CD4-positive, alpha-beta T cell treated with Interferon gamma for 1 hour (primary cell): ENCODE results near the gene FFAR4.
"Not testable (repeated sequence)": the region's sequence is repeated elsewhere in the genome, so short reads cannot be mapped to it uniquely, and the experiment has no call there.

Source experiments
- DNase-seq: peaks from one replicate; pipeline ENCODE4 v3.0.0-alpha.2; 2020

FFAR4 gene

GRCh38 chr10:93566435-93567276 is at the start of gene FFAR4:
Gene FFAR4 (plus strand): TSS chr10:93566665. CDS start chr10:93566721, 56 bp downstream.
- DNase-seq: peak; percentile 2

- DNase-seq: no peak
Measured at GRCh38 chr10:93518531-93518930, 47.9 kb upstream of the FFAR4 start.

GRCh38 chr10:93535293-93535692 is 31.2 kb upstream of the FFAR4 start:
- no peak for DNase-seq

DNA sequence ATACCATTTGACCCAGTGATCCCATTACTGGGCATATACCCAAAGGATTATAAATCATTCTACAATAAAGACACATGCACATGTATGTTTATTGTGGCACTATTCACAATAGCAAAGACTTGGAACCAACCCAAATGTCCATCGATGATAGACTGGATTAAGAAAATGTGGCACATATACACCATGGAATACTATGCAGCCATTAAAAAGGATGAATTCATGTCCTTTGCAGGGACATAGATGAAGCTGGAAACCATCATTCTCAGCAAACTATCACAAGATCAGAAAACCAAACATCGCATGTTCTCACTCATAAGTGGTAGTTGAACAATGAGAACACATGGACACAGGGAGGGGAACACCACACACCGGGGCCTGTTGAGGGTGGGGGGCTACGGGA is 25.6 kb upstream of the FFAR4 start:
- DNase-seq: not testable (repeated sequence)

- no peak for DNase-seq
Measured at GRCh38 chr10:93541402-93542357, 24.8 kb upstream of the FFAR4 start.

DNA sequence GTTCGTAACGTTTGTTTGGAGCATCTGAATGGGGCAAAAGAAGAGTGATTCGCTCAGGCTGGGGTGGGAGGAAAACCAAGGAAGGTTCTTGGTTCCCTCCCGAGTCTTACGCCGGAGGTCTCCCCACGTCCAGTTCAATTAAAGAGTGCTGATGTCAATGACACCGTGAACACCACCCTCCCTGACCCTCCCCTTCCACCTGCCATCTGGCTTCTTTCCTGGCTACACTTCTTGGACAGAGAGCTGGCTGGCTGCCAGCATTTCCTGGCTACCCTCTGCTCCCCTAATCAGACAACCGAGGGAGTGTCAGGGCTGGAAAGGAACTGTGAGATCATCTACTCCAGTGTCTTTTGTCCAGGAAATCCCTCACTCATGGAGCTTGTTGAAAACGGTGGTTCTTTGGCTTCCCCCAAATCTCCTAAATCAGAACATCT is 24.1 kb upstream of the FFAR4 start:
- DNase-seq: no peak

DNA sequence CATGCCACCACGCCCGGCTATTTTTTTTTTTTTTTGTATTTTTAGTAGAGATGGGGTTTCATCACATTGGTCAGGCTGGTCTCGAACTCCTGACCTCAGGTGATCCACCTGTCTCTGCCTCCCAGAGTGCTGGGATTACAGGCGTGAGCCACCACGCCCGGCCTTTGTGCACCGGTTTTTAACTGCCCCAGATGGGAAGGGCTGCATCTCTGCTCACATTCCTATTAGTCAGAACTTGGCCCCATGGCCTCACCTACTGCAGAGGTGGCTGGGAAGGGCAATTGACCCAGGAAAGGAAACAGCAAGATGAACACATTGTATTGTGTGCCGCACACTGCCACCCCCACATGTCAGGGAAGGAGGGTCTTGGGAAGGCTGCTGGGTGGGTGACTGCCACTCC is 19.5 kb upstream of the FFAR4 start:
- not testable (repeated sequence) for DNase-seq

DNA sequence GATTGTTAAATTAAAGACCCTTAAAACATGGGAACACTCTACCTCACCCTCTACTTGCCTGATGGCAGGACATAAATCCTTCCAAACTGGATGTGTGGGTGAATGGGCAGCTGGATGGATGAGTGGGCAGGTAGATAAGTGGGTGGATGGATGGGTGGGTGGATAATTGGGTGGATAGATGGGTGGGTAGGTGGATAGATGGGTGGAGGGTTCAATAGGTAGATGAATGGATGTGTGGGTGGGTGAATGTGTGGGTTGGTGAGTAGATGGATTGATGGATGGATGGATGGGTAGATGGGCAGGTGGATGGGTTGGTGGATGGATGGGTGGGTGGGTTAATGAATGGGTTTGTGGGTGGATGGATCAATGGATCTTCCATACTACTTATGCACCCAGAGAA is 18.9 kb upstream of the FFAR4 start:
- no peak for DNase-seq

DNA sequence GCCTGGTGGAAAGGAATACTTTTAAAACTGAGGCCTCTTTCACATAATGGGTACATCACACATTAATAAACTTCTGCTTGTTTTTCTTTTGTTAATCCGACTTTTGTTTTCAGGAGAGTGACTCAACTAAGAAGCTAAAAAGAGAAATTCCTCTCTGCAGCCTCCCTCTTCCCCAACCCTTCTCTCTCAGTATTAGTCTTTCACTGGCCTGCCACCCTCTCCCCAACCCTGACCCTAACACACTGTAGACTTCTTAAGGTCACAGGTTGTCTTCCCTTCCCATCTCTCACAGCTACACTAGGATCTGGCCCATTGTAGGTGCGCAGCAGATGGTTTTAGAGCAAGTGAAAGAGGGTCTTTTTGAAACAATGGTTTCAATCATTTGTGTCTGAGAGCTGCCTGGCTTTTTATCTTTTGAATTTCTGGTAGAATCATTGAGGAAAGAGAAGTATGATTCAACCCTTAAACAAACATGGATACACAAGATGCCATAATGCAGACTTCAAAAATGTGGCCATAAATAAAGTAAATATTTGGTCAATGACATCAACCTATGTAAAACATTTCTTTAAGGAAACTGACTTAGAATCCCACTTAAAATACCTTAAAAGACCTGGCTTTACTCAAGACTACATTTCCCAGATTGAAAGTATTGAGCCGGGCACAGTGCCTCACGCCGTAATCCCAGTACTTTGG is 17.9 kb upstream of the FFAR4 start:
- no peak for DNase-seq

DNA sequence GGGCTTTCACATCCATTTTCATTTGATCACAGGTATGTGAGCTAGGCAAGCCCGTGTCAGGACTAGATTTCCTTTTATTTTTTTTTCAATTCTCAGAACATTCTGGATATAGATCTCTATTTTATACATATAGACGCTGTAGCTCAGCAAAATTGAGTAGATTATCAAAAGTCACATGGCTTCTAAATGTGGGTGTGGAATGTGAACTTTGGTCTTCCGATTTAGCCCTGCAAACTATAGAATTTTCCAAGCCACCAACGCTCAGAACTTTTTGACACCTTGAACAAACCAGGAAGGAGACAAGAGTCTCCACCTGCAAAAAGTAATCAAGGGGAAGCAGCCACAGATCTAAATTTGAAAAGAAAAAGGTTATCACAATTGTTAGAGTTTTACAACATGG is 15.9 kb upstream of the FFAR4 start:
- no peak for DNase-seq

DNA sequence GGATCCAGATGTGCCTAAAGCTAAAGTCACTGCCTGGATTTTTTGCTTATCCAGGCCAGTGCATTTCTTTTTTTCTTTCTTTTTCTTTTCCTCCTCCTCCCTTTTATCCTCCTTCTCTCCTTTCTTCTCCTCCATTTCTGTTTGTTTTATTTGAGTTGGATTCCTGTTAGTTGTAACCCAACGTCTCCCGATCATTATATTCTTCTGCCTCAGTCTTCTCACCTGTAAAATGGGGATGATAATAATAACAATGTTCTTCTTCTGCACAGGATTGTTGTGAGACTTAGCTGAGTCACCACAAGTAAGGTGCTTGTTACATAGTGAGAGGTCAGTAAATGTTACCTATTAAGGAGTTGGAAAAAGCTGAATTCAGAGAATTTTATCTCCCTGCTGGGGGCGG is 13.7 kb upstream of the FFAR4 start:
- DNase-seq: no peak

GRCh38 chr10:93553482-93554315 is 12.8 kb upstream of the FFAR4 start:
- DNase-seq: no peak

- no peak for DNase-seq
Measured at GRCh38 chr10:93554316-93554663, 12.2 kb upstream of the FFAR4 start.

GRCh38 chr10:93554760-93555432 is 11.6 kb upstream of the FFAR4 start:
- peak; percentile 46 for DNase-seq

DNA sequence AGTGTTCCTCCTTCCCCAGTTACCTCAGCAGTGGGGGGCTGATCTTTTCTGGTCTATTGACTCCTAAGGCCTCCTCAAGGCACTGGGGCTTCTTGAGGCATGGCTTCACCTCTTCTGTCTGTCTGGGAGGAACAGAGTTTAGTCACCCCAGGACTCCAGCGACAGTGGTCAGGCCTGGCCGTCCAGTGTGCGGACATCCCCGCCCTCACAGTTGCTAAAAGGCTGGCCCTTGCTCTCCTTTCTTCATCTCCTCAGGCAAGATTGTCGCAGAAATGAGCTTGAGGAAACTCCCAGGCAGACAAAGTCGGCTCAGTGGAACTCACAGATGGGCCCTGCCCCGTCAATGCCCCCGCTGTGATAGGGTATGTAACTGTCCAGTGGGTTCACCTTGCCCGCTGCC is 7.0 kb upstream of the FFAR4 start:
- no peak for DNase-seq

- DNase-seq: no peak
Measured at GRCh38 chr10:93560541-93560940, 5.9 kb upstream of the FFAR4 start.

- DNase-seq: no peak
Measured at GRCh38 chr10:93565446-93565845, 1.0 kb upstream of the FFAR4 start.

DNA sequence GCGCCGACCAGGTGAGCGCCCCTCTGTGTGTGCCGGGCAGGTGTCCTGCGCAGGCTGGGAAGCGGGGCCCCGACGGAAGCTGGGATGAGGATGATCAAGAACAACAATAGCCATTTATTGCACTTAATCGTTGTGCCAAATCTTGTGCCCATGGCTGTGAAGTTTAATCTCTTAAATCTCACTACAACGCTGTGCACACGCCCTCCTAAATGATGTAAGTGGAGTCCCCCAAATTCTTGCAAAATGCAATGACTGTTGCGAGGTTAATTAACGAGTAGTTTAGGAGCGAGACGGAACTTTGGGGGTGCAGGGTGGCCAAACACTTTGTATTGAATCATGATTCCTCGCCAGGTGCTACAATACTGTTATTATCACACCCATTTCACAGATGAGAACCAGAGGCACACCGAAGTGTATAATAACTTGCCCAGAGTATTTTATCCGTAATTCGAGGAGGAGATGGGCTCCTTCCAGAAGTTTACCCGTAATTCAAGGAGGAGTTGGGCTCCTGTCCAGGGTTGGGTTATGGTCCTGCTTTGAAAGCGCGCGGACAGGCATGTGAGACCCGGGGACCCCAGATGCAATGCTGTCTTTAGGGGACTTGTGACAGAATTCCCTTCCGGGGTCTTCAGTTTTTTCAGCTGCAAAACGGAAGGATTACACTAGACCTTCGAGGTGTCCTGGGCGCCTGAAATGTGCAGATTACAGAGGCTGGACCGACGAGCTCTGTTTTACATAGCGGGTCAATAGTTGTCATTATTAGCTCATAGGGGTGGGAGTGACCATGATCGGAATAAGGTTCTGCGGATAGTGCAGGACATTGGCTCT is 1.0 kb downstream of the FFAR4 start:
- no peak for DNase-seq

DNA sequence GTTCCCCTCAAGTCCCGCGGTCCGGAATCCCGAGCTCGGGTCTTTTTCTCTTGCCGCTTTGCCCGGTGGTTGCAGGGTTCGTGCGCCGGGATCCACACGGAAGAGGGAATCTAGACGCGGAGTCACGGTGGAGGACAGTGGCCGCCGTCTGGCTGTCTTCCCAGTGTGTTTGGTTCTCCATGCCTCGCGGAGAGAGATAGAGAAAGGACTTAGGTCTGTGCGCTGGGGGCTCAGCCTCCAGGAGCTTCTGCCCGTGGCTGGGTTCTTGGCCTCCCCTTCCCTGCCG is 1.6 kb downstream of the FFAR4 start:
- DNase-seq: no peak

GRCh38 chr10:93570383-93570782 is 3.9 kb downstream of the FFAR4 start:
- no peak for DNase-seq

GRCh38 chr10:93572606-93573005 is 6.1 kb downstream of the FFAR4 start:
- no peak for DNase-seq
